Mesenchymal stem cell (in vitro differentiated cells and primary cell): ENCODE results near the gene ATPAF1.

Experiments used
- DNase-seq: peaks from one replicate; pipeline ENCODE4 v3.0.0-alpha.2; 2013
- H2AFZ ChIP-seq: one replicate; pipeline ENCODE4 v1.6.1; 2013; ENCODE audit warnings: low read depth, mild to moderate bottlenecking, control low read depth, inconsistent platforms, low read length, moderate library complexity
- H2AK5ac ChIP-seq: 2 replicates; pipeline ENCODE4 v1.6.1; 2013; ENCODE audit warnings: low read length, moderate library complexity, mild to moderate bottlenecking, inconsistent platforms; ENCODE audit not compliant: severe bottlenecking
- H2BK120ac ChIP-seq: one replicate; pipeline ENCODE4 v1.6.1; 2013; ENCODE audit warnings: low read depth, mild to moderate bottlenecking, inconsistent platforms, low read length, moderate library complexity
- H2BK12ac ChIP-seq, 2 experiments: one replicate each; pipeline ENCODE4 v1.6.1; 2013; ENCODE audit warnings: inconsistent platforms in 2 of 2, low read length in 2 of 2, mild to moderate bottlenecking in 2 of 2, moderate library complexity in 2 of 2, control low read depth in 1 of 2
- H2BK15ac ChIP-seq: one replicate; pipeline ENCODE4 v1.6.1; 2013; ENCODE audit warnings: mild to moderate bottlenecking, low read depth, inconsistent platforms; ENCODE audit not compliant: poor library complexity, severe bottlenecking
- H2BK5ac ChIP-seq: 2 replicates; pipeline ENCODE4 v1.6.1; 2013; ENCODE audit warnings: low read depth, mild to moderate bottlenecking, low read length, control low read depth, inconsistent platforms; ENCODE audit not compliant: poor library complexity, severe bottlenecking
- H3K14ac ChIP-seq, 2 experiments: one replicate each; pipeline ENCODE4 v1.6.1; 2013; ENCODE audit warnings: inconsistent platforms in 2 of 2, low read length in 2 of 2, control low read depth in 1 of 2, mild to moderate bottlenecking in 1 of 2, moderate library complexity in 1 of 2
- H3K18ac ChIP-seq, 2 experiments: one replicate each; pipeline ENCODE4 v1.6.1; 2013; ENCODE audit warnings: inconsistent platforms in 2 of 2, low read length in 2 of 2, control low read depth in 1 of 2, low read depth in 1 of 2, mild to moderate bottlenecking in 1 of 2
- H3K23ac ChIP-seq, 2 experiments: one replicate each; pipeline ENCODE4 v1.6.1; 2013; ENCODE audit warnings: inconsistent platforms in 2 of 2, low read length in 2 of 2, mild to moderate bottlenecking in 2 of 2, moderate library complexity in 2 of 2, control low read depth in 1 of 2
- H3K27ac ChIP-seq: 2 replicates; pipeline ENCODE4 v1.5.1; 2013; ENCODE audit warnings: mild to moderate bottlenecking, moderate library complexity, low read length, control low read depth, inconsistent platforms; ENCODE audit not compliant: poor library complexity, severe bottlenecking
- H3K27me3 ChIP-seq, 2 experiments: 2 replicates each; pipeline versions ENCODE4 v1.6.1 to v1.7.0; 2013; ENCODE audit warnings: low read length in 2 of 2, mild to moderate bottlenecking in 2 of 2, moderate library complexity in 2 of 2, control low read depth in 1 of 2, inconsistent platforms in 1 of 2; ENCODE audit not compliant: control insufficient read depth in 1 of 2, insufficient read depth in 1 of 2
- H3K36me3 ChIP-seq, 2 experiments: 2 replicates each; pipeline versions ENCODE4 v1.6.1 to v1.7.0; 2013; ENCODE audit warnings: low read length in 2 of 2, control low read depth in 1 of 2, inconsistent platforms in 1 of 2, low read depth in 1 of 2, mild to moderate bottlenecking in 1 of 2; ENCODE audit not compliant: insufficient read depth in 2 of 2, control insufficient read depth in 1 of 2
- H3K4ac ChIP-seq, 2 experiments: one replicate each; pipeline ENCODE4 v1.6.1; 2013; ENCODE audit warnings: inconsistent platforms in 2 of 2, low read length in 2 of 2, mild to moderate bottlenecking in 2 of 2, moderate library complexity in 2 of 2, control low read depth in 1 of 2, low read depth in 1 of 2
- H3K4me1 ChIP-seq: 2 replicates; pipeline ENCODE4 v1.6.1; 2013; ENCODE audit warnings: low read depth, low read length, control low read depth; ENCODE audit not compliant: control insufficient read depth, insufficient read depth
- H3K4me2 ChIP-seq: 2 replicates; pipeline ENCODE4 v1.6.1; 2013; ENCODE audit warnings: low read length, mild to moderate bottlenecking, inconsistent platforms; ENCODE audit not compliant: poor library complexity, severe bottlenecking
- H3K4me3 ChIP-seq, 2 experiments: 2 replicates each; pipeline versions ENCODE4 v1.5.1 to v1.7.0; 2013; ENCODE audit warnings: low read length in 2 of 2, mild to moderate bottlenecking in 2 of 2, control low read depth in 1 of 2, low read depth in 1 of 2; ENCODE audit not compliant: insufficient read depth in 1 of 2
- H3K79me1 ChIP-seq: replicated peaks from 2 replicates; pipeline ENCODE4 v1.6.1; 2013; ENCODE audit warnings: mild to moderate bottlenecking, control low read depth, low read length, inconsistent platforms; ENCODE audit not compliant: poor library complexity, severe bottlenecking
- H3K9ac ChIP-seq: 2 replicates; pipeline ENCODE4 v1.7.0; 2013; ENCODE audit warnings: mild to moderate bottlenecking, low read length, moderate library complexity
- H3K9me3 ChIP-seq: 2 replicates; pipeline ENCODE4 v1.7.0; 2013; ENCODE audit warnings: mild to moderate bottlenecking, low read length; ENCODE audit not compliant: control insufficient read depth
- H4K8ac ChIP-seq: one replicate; pipeline ENCODE4 v1.6.1; 2013; ENCODE audit warnings: inconsistent platforms, mild to moderate bottlenecking, low read length, moderate library complexity
- H4K91ac ChIP-seq: one replicate; pipeline ENCODE4 v1.6.1; 2013; ENCODE audit warnings: mild to moderate bottlenecking, low read length, inconsistent platforms
- WGBS: methylation state at CpG from one replicate; pipeline ENCODE4 v1.1.7; 2013; ENCODE audit warnings: mixed read lengths; 5-methylcytosine and 5-hydroxymethylcytosine counted together

Gene ATPAF1

DNA sequence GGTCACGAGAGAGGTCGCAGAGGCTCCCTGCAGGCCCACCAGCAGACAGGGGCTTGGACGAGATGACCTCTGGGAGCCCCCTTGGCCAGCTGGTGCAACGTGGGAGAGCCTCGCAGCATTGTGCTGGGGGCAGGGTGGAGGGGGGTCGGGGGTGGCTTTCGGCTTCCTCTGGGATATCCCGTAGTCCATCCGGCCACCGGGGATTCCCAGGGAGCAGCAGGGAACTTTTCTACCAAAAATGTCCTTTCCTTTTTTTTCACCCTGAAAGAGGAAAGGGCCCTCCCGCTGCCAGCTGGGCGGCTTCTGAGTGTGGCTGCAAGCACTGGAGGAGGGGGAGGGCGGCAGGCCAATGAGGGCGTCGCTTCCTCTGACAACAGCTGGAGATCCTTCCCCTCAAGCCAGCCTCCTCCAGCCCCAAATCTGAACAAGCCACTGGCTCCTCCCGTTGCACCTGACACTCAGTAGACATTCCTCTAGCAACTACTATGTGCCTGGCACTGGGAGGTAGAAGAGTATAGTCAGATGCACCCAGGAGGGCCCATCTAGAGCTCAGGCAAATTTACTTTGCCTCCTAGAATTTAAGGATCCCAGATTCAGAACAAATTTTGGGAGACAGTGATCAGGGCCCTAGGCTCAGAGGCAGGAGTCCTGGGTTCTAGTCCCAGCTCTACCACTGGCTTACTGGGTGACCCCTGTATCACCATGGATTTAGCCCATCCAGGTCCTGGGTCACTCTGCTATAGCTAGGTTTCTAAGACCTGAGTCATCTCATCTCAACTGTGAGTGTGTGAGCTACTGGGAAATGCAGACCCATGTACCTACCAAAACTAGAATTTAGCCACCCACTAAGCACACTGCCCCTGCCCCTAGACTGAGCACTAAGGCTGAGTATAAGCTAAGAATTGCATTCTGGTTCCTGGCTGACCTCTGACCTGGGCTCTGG is 54.2 kb downstream of the ATPAF1 start:
- peaks cover 0 to 2% of the 10 kb centered on the region in 2 experiments for H3K27me3 ChIP-seq
- peak overlapping the region in 1 of 2 experiments; percentile 16 for H3K18ac ChIP-seq
- peaks cover 20 to 23% of the 10 kb centered on the region in 2 experiments for H3K36me3 ChIP-seq
- H3K4me2 ChIP-seq: peak overlapping the region; percentile 17
- H3K23ac ChIP-seq: peak overlapping the region in 1 of 2 experiments; percentile 63
- peak overlapping the region in 1 of 2 experiments; percentile 9 for H2BK12ac ChIP-seq
- H3K27ac ChIP-seq: peak overlapping the region; percentile 8
- H2BK15ac ChIP-seq: peak overlapping the region; percentile 29
- peak overlapping the region; percentile 71 for H2BK5ac ChIP-seq
- H3K4me3 ChIP-seq: no peak overlapping the region
- peaks cover 42% of the 10 kb centered on the region for H3K4me1 ChIP-seq
- peak overlapping the region in 1 of 2 experiments; percentile 36 for H3K14ac ChIP-seq
- H2AK5ac ChIP-seq: peak overlapping the region; percentile 16
- DNase-seq: peak; percentile 74
- no peak overlapping the region for H4K91ac ChIP-seq
- H3K4ac ChIP-seq: peak overlapping the region; percentile 44 to 49
- H3K79me1 ChIP-seq: peaks cover 34% of the 10 kb centered on the region
- peak overlapping the region; percentile 71 for H3K9ac ChIP-seq
- H3K9me3 ChIP-seq: no peaks in the 10 kb centered on the region
- H4K8ac ChIP-seq: peak overlapping the region; percentile 27
- no peak overlapping the region for H2AFZ ChIP-seq
- no peak overlapping the region for H2BK120ac ChIP-seq
- 27% methylated on average over 8 of the region's 16 CpGs for WGBS

DNA sequence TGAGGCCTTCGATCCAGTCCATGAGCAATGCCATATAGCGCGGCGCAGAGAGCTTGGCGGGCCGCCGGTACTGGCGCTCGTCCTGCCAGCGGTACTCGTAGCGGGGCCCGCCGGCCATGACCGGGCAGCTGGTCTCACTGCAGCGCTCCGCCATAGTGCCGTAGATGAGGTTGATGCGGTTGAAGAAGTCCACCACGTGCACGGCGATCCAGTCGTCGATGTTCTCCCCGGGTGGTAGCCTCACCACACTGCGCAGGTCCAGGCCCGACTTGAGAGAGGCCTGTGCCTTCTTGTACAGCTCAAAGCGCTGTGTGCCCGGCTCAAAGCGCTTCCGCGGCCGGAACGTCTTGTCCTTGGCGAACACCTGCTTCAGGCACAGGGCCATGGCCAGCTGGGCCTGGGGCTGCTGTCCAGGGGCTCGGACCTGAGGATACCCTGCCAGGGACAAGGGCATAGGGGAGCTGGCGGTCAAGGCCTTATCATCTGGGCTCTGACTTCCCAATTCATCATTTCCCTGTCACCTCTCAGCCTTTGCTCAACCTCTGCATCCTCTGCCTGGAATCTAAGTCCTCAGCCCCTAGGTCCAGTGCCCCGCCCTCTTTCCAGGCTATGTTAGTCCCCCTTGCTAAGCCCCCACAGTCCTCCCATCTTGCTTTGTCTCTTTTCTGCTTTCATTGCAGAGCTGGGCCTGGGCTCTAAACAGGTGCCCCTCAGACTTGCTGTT is 55.1 kb downstream of the ATPAF1 start:
- Histone ChIP-seq H3K4ac (peak overlapping the region; percentile 44 to 49), H3K27me3 (no peaks in the 10 kb centered on the region), H3K18ac (peak overlapping the region; percentile 16 to 21), H3K4me2 (peak overlapping the region; percentile 17), H4K91ac (peak overlapping the region; percentile 59), H2AK5ac (no peak overlapping the region), H3K9me3 (no peaks in the 10 kb centered on the region), H3K9ac (peak overlapping the region; percentile 71), H2BK5ac (peak overlapping the region; percentile 71), H3K27ac (peak overlapping the region; percentile 8), H3K4me1 (peaks cover 42% of the 10 kb centered on the region), H2AFZ (no peak overlapping the region), H4K8ac (peak overlapping the region; percentile 7), H2BK12ac (no peak overlapping the region), H2BK15ac (peak overlapping the region; percentile 29), H3K79me1 (peaks cover 34% of the 10 kb centered on the region), H2BK120ac (no peak overlapping the region), H3K14ac (peak overlapping the region in 1 of 2 experiments; percentile 36), H3K36me3 (peaks cover 28 to 32% of the 10 kb centered on the region in 2 experiments), H3K23ac (peak overlapping the region in 1 of 2 experiments; percentile 63), H3K4me3 (no peak overlapping the region)
- DNase-seq: no peak
- 97% methylated on average over 38 of the region's 38 CpGs for WGBS

- H3K36me3 ChIP-seq: peaks cover 34 to 36% of the 10 kb centered on the region in 2 experiments
- peak overlapping the region in 1 of 2 experiments; percentile 40 for H2BK12ac ChIP-seq
- peak overlapping the region; percentile 12 for H3K4me2 ChIP-seq
- no peak overlapping the region for H3K18ac ChIP-seq
- H3K27me3 ChIP-seq: no peaks in the 10 kb centered on the region
- H3K4me3 ChIP-seq: no peak overlapping the region
- no peak overlapping the region for H2AFZ ChIP-seq
- no peak overlapping the region for H2BK5ac ChIP-seq
- peaks cover 40% of the 10 kb centered on the region for H3K4me1 ChIP-seq
- no peak for DNase-seq
- H2BK15ac ChIP-seq: no peak overlapping the region
- no peak overlapping the region for H4K8ac ChIP-seq
- 71% methylated on average over 7 of the region's 7 CpGs for WGBS
- peaks cover 36% of the 10 kb centered on the region for H3K79me1 ChIP-seq
- peak overlapping the region; percentile 34 for H4K91ac ChIP-seq
- H3K9me3 ChIP-seq: no peaks in the 10 kb centered on the region
- peak overlapping the region; percentile 12 for H3K27ac ChIP-seq
- H2AK5ac ChIP-seq: peak overlapping the region; percentile 87
- H3K14ac ChIP-seq: peak overlapping the region in 1 of 2 experiments; percentile 36
- peak overlapping the region in 1 of 2 experiments; percentile 1 for H3K4ac ChIP-seq
- peak overlapping the region; percentile 9 for H3K9ac ChIP-seq
- H3K23ac ChIP-seq: no peak overlapping the region
- H2BK120ac ChIP-seq: no peak overlapping the region
Measured at GRCh38 chr1:46611691-46612221, 56.4 kb downstream of the ATPAF1 start.
